HG02763 (cell line): ENCODE measurements around the gene CDCA4.

Source experiments
- ATAC-seq: cut with Tn5 transposase; IDR thresholded peaks from one replicate; pipeline ENCODE4 v1.9.1; 2021; ENCODE audit warnings: mild to moderate bottlenecking, moderate library complexity; ENCODE audit not compliant: unreplicated experiment

The CDCA4 gene

GRCh38 chr14:105015905-105016304 is 5.0 kb downstream of the CDCA4 start:
- ATAC-seq = no peak

DNA sequence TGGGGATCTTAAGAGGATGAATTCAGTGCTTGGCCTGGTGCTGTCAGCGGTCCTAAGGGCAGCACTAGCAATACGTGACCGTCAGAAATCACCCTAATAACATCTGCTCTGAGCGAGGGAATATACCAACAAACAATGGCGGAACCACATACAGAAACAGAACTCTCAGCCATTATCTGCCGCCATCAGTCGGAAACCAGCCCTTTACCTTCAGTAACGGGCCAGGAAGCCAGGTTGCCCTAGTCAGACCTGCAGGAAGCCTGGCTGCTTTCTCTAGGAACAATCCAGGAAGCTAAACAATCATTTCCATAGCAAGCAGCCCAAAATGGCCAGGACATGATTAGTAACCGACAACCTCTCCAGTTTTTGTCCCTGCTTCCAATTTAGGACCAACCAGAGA is 5.6 kb downstream of the CDCA4 start:
- ATAC-seq = no peak

DNA sequence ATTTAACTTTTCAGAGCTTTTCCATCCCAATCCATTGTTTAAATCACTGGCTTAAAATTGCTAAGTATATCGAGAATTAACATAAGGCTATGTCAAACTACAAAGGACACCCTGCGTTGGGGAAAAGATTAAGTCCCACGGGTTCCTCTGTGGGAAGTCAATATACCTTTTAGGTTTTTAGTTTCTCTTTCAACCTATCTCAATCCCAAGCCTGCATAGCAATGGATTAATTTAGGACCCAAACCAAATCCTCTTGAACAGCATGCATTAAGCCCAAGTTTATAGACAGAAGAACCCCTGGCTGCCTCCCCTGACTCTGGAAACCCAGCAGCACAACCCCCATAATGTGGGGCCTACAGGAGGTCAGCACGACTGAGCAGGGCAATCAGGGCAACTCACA is 6.3 kb downstream of the CDCA4 start:
- ATAC-seq = no peak

GRCh38 chr14:105014032-105014431 is 6.9 kb downstream of the CDCA4 start:
- ATAC-seq = no peak

- ATAC-seq = no peak
Measured at GRCh38 chr14:105013150-105013785, 7.6 kb downstream of the CDCA4 start.

DNA sequence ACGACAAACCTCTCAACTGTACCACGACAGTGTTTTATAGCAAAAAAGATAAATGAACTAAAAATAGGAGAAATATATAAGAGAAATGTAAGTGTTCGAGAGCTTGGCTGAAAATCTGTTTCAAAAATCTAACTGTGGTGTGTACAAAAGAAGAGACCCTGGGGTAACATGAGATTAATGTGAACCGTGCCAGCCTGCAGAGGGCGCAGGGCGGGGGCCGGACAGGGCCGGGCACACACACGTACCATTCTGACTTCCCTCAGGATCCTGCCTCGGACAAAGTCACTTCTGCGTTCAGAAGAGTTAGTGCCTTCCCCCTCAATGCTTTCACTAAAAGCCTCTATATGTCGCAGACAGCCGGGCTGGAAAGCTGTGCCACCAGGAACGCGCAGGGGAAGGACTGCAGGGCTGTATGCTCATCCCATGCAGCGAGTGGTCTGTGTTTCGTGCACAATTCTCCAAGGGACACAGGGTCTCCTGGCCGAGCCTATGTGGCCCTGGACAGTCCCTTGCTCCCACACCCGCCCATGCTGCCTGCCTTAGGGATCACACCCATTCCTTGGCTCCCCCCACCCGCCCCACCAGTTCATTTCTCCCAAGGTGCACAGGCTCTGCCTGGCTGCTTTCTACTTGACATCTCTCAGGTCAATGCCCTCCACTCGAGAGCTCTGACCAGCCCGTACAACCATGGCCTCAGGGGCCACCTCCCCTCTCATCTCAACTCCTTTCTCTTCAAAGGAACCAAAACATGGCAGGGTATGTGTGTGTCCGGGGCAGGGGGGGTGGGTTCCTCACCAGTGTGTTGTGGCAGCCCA is 8.5 kb downstream of the CDCA4 start:
- no peak for ATAC-seq

DNA sequence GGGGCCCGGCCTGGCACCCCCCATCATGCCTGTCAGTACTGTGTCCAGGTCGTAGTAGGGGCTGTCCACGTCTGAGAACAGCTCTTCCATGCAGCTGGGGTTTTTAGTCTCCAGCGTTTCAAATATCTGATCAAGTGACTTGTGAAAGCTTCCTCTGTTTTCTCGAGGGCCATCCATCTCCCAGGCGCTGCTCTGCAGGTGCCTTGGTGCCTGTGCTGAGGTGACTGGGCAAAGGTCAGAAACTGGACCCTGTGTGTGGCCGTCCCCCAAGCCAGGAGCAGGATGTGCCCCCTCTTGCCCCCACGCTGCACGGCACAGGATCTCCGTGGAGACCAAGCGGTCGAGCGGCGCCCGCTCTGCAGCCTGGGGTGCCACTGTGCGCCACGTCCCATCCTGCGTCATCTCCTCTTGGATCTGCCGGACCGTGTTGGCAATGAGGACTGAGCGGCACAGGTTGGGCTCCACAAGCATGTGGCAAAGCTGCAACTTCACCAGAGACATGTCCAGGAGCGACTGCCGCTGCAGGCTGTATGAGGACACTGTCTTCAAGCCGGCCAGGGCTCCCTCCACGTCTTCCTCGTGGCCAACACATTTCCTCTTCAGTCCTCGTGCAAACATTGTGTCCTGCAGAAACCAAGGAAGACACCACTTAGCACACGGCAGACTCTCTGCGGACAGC is 9.4 kb downstream of the CDCA4 start:
- ATAC-seq = no peak

DNA sequence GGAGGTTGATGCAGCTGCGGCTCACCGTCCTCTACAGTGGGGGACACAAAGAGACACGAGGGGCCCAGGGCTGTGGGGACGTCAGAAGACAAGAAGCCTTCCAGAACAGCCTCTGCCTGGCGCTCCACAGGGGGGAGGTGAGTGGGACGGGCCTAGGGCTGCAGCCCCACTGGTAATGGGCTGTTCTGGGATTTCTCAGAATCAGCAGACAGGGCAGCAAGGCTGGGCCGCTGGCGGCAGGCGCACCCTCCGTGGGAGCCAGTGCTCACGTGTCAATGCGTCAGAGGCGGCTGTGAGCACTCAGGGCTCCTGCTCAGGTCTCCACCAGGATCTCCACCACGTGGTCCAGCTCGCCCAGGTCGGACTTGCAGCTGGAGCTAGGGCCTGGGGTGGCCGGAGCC is 10.0 kb downstream of the CDCA4 start:
- ATAC-seq = no peak

DNA sequence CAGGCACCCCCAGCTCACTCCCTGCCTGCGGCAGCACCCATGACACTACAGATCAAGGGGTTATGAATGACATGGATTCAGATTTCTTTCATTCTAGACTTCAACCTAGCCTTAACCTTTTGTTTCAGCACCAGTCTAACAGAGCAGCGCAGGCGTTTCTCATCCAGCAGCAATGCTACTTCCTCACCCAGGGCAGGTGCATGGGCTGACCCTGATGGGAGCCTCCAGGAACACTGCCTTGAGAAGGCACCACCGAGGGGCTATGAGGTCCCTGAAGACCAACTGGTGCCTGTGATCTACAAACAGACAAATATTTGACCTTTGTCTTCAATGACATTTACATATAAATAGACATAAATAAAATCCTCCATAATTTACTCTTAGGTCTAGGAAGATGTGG is 10.8 kb downstream of the CDCA4 start:
- no peak for ATAC-seq

- ATAC-seq = no peak
Measured at GRCh38 chr14:105007593-105008264, 13.2 kb downstream of the CDCA4 start.

- no peak for ATAC-seq
Measured at GRCh38 chr14:105006831-105007592, 13.9 kb downstream of the CDCA4 start.

DNA sequence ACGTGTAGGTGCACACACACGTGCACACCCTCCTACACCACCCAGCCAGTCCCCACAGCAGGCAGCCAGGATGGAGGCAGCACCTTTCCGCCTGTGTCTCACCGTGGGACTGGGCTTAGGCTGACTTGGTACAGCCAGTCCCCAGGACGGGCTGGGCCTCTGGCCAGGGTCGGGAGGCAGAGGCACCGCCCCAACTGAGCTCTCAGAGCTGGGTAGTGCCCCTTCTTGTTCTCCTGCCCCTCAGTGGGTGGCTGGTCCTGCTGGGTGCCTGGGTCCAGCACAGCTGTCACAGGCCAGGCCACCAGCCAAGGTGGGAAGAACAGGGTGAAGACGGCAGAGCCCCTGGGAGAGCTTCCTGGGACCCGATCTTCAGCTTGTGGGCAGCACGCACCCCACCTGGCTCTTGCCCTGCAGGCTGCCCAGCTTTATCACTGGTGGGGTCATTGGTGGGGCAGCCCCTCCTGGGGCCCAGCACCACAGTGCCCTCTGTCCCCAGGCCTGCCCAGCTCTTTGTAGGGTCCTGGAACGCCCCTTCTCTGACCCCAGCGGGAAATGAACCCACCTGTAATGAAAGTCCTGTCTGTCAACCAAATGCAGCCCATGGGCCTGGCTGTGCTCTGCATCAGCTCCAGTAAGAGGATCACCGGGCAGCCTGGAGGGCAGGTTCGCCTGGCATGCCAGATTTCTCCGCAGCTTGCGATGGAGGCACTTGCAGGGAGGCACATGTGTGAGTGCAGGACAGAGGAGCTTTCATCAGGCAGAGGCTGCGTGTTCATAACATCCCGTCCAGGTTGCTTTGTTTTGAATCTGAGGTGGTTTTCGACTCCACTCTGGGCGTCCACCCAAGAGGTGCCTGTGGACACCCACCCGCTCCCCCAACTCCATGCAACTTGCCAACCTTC is 14.7 kb downstream of the CDCA4 start:
- ATAC-seq = no peak

- no peak for ATAC-seq
Measured at GRCh38 chr14:105005329-105005928, 15.5 kb downstream of the CDCA4 start.

DNA sequence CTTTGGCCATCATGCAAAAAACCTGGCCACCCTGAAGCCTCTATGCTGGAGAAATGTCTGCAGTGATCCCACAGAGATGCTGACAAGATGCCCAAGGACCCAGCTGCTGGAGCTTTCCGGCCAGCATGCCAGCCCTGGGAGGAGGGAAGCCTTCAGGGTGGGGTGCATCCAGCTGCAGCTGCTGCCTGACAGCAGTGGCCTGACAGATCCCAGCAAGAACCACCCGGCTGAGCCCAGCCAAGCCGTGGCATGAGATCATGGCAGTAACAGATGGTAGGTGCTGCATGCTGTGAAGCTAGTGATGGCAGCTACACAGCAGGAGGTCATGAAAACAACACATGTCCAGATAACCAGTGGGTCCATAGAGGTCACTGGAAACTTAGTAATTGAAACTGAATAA is 21.5 kb downstream of the CDCA4 start:
- ATAC-seq = no peak

- ATAC-seq = no peak
Measured at GRCh38 chr14:104998801-104999200, 22.1 kb downstream of the CDCA4 start.

- no peak for ATAC-seq
Measured at GRCh38 chr14:104996483-104996882, 24.4 kb downstream of the CDCA4 start.

DNA sequence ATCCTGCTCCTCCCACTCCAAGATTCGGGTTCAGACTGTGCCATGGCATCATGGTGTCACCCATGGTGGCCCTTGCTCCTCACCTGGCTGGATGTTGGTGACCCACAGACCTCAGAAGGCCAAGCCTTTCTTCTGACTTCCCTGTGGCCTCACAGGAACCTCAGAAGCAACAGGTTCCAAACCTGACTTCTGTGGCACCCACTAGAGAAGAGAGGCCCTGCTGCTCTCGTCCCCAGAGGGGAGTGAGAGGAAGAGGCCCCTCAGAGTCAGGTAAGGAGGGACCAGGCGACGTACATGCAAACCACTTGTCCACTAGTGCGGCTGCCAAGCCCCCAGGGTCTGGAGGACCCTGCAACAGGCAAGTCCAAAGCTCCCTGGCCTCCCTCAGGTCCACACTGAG is 24.9 kb downstream of the CDCA4 start:
- no peak for ATAC-seq

GRCh38 chr14:104994978-104995377 is 25.9 kb downstream of the CDCA4 start:
- ATAC-seq = no peak
